Measurements from ENCODE around the gene ADSL.

DNA sequence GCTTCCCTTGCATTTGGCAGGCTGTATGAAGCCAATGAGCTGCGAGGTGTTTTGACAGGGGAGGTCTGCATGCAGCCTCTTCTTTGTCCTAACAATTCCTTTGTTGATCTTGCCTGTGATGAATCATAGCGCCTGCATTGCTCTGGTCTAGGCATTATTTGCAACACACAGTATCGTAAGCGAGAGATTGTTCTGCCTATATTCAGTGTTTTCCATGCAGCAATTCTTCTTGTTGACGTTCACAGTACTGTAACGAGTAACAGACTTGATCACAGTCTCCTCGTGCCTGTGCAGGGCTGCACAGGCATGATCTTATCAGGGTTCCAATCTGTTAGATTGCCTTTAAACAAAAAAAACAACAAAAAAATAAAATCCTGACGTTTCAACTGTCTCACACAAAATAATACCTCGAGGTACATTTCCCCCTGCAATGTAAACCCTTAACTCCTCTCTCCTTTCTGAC is 13.9 kb upstream of the ADSL start:
- TF ChIP-seq CTCF (IDR thresholded peaks at IDR 0.05; ENCODE audit: insufficient read depth, low read depth, low read length) = no peak
- no peak for TF ChIP-seq EZH2 (IDR thresholded peaks at IDR 0.05; ENCODE audit: insufficient read depth, low read length)

All from astrocyte (in vitro differentiated cells and primary cell).